Ishikawa (cell line): ENCODE results near the gene ZNF143.

ENCODE experiments used
- CREB1 ChIP-seq: IDR thresholded peaks from 2 replicates; pipeline ENCODE4 v1.6.1; 2012; ENCODE audit warnings: low read depth
- EGR1 ChIP-seq: IDR thresholded peaks from 2 replicates; pipeline ENCODE4 v1.6.1; 2012
- EP300 ChIP-seq: IDR thresholded peaks from 2 replicates; pipeline ENCODE4 v1.6.1; 2012; ENCODE audit warnings: borderline replicate concordance
- NFIC ChIP-seq: IDR thresholded peaks from 2 replicates; pipeline ENCODE4 v1.6.1; 2012
- RAD21 ChIP-seq: IDR thresholded peaks from 2 replicates; pipeline ENCODE4 v1.6.1; 2012; ENCODE audit warnings: low read depth
- TAF1 ChIP-seq: IDR thresholded peaks from 2 replicates; pipeline ENCODE4 v1.6.1; 2012; ENCODE audit warnings: low read depth, mild to moderate bottlenecking
- TCF12 ChIP-seq: IDR thresholded peaks from 2 replicates; pipeline ENCODE4 v1.6.1; 2012; ENCODE audit warnings: low read depth
- TEAD4 ChIP-seq: IDR thresholded peaks from 2 replicates; pipeline ENCODE4 v1.6.1; 2012
- YY1 ChIP-seq: IDR thresholded peaks from 2 replicates; pipeline ENCODE4 v1.6.1; 2012; ENCODE audit warnings: low read depth
- TF ChIP-seq, protein P1 (sequence below): IDR thresholded peaks from 2 replicates; pipeline ENCODE4 v1.6.1; 2012
- TF ChIP-seq, protein P2 (sequence below): IDR thresholded peaks from 2 replicates; pipeline ENCODE4 v1.6.1; 2012; ENCODE audit warnings: low read depth, mild to moderate bottlenecking

DNA sequence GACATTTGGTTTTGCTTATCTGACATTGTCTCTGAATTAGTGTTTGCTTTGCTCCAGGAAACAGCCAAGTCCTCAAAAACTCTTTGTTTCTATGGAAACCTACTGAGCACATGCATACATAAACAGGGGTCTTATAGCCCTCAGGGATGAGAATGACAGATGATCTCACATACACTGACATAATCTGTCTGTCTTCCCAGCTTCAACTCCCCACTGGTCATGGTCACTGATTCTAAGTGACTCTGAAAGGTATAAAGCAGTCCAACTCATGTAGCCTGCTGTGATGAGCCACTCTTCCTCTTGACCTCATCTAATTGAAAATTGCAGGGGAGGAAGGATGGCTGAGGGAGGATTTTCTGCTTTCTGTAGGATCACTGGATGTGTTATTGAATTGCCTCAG, 12.6 kb downstream of the ZNF143 start:
- no peak for TF ChIP-seq RAD21
- TF ChIP-seq TAF1 = no peak
- TF ChIP-seq, protein P1, sequence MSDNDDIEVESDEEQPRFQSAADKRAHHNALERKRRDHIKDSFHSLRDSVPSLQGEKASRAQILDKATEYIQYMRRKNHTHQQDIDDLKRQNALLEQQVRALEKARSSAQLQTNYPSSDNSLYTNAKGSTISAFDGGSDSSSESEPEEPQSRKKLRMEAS = no peak
- no peak for TF ChIP-seq EGR1
- TF ChIP-seq EP300 = no peak
- no peak for TF ChIP-seq YY1
- no peak for TF ChIP-seq CREB1
- TF ChIP-seq, protein P2, sequence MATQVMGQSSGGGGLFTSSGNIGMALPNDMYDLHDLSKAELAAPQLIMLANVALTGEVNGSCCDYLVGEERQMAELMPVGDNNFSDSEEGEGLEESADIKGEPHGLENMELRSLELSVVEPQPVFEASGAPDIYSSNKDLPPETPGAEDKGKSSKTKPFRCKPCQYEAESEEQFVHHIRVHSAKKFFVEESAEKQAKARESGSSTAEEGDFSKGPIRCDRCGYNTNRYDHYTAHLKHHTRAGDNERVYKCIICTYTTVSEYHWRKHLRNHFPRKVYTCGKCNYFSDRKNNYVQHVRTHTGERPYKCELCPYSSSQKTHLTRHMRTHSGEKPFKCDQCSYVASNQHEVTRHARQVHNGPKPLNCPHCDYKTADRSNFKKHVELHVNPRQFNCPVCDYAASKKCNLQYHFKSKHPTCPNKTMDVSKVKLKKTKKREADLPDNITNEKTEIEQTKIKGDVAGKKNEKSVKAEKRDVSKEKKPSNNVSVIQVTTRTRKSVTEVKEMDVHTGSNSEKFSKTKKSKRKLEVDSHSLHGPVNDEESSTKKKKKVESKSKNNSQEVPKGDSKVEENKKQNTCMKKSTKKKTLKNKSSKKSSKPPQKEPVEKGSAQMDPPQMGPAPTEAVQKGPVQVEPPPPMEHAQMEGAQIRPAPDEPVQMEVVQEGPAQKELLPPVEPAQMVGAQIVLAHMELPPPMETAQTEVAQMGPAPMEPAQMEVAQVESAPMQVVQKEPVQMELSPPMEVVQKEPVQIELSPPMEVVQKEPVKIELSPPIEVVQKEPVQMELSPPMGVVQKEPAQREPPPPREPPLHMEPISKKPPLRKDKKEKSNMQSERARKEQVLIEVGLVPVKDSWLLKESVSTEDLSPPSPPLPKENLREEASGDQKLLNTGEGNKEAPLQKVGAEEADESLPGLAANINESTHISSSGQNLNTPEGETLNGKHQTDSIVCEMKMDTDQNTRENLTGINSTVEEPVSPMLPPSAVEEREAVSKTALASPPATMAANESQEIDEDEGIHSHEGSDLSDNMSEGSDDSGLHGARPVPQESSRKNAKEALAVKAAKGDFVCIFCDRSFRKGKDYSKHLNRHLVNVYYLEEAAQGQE = no peak
- no peak for TF ChIP-seq NFIC
- TF ChIP-seq TEAD4 = no peak
- no peak for TF ChIP-seq TCF12
